Measurements from ENCODE around the gene PIK3R6.

The PIK3R6 gene, protein sequence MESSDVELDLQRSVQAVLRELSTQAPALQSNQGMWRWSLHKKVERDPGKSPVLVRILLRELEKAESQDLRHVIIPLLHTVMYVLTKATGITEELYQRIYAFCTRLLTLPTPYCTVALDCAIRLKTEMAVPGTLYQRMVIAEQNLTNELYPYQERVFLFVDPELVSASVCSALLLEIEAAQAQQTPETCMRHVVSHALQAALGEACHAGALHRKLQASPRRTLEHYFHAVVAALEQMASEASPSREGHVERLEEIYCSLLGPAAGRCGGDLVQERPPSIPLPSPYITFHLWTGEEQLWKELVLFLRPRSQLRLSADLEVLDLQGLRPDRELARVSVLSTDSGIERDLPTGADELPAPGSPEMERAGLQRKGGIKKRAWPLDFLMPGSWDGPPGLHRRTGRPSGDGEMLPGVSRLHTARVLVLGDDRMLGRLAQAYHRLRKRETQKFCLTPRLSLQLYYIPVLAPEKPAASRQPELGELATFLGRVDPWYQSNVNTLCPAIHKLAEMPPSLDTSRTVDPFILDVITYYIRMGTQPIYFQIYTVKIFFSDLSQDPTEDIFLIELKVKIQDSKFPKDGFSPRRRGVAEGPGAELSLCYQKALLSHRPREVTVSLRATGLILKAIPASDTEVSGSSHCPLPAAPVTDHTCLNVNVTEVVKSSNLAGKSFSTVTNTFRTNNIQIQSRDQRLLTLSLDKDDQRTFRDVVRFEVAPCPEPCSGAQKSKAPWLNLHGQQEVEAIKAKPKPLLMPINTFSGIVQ
- long read RNA-seq, donor 1: 0 reads
- long read RNA-seq, donor 2: 0 reads
- long read RNA-seq, donor 3: 0 reads
- long read RNA-seq, donor 4: 0 reads
- long read RNA-seq, donor 5: 0 reads
- long read RNA-seq, donor 6: 0 reads
- long read RNA-seq, donor 7: 0 reads
- long read RNA-seq, donor 8: 0 reads

- DNase-seq: no peak
These were observed at the start of gene PIK3R6 for GRCh38 chr17:8867361-8867981. PIK3R6 (minus strand) TSS chr17:8867674; CDS start chr17:8849794, 17,880 bp downstream.

- DNase-seq: no peak
These were observed 49.0 kb upstream of the PIK3R6 start for GRCh38 chr17:8916466-8916865.

- DNase-seq: no peak
These were observed 47.1 kb upstream of the PIK3R6 start for GRCh38 chr17:8914554-8914953.

- no peak for DNase-seq
These were observed 46.4 kb upstream of the PIK3R6 start for GRCh38 chr17:8913879-8914278.

- no peak for DNase-seq
These were observed 45.6 kb upstream of the PIK3R6 start for GRCh38 chr17:8913091-8913490.

DNA sequence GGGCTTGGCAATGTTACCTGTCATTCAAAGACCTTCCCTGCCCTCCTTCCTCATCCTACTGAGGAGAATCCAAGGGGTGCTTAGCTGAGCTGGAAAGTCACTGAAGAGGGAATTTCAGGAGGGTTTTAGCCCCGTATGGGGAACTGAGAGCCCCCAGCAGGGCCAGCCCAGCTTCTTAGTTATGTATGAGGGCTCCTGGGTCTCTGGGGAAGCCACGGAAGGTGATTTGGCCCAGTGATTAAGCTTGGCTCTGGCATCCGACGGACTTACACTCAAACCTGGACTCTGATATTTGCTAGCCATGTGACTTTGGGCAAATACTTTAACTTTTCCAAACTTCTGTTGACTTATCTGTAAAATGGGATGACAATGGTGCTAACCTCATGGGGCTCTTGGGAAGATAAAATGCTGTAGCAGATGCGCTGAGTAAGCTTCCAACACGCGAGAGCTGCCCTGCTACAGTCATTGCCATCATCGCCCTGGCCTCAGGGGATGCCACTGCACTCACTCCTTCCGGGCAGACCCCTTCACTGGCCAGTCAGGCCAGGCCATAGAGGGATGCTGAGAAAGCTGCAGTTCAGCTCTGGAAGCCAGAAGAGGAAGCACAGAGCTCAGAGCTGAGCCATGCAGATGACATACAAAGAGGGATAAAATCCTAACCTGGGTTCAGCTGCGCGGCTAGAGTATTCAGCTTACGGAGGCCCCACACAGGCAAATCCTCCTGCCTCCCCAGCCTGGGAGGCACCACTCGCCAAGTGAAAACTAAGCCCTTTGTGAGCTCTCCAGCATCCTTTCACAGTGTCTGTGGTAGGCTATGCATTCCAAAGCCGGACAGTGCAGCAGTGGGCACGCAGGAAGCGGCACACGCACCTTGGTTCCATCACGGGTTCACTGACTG lies 44.9 kb upstream of the PIK3R6 start:
- DNase-seq: no peak

DNA sequence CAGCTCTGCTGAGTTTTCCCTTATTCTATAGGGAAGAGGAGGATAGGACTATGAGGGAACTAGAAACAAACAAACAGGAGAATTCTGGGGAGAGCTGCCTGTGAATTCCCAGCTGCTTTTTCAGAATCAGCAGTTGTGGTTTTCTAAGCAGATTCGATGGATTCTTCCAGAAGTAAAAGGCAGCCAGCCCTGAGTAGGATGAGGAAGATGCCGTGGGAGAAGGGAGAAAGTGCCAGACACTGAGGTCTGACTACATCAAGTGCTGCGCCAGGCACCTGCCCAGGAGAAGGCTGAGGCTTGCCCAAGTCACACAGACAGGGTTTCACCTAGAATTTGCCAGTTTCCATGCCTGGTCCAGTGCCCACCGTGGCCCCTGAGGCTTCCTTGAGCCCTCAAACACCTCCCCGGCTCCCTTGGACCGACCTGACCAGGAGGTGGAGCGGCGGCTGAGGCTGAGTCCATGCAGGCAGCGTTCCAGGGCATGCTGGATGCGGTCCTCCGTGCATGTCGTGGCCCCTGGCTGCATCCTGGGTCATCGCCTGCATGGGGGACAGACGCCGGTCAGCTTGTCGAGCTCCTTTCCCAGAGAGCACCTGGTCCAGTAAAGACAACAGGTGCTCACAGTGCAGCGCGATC lies 43.6 kb upstream of the PIK3R6 start:
- DNase-seq: no peak

- no peak for DNase-seq
These were observed 42.3 kb upstream of the PIK3R6 start for GRCh38 chr17:8909586-8910270.

GRCh38 chr17:8905331-8905730 lies 37.9 kb upstream of the PIK3R6 start:
- DNase-seq: no peak

GRCh38 chr17:8904686-8905085 lies 37.2 kb upstream of the PIK3R6 start:
- DNase-seq: no peak

DNA sequence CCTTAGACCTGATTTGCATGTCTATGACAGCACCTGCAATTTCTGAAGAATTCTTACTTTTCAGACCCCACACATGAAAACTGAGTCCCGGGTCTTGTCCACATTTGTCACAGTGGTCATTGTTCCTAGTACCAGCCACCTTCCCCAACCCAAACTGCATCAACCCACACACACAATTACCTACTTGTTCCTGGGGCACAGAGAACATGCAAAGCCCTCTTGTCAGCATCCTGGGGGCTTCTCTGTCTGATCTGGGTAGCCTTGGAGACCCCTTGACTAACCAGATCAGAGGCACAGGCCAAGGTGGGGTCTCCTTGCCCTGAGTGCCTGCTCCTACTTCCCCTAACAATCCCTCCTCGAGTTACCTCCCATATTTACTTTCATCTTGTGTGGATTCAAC lies 36.7 kb upstream of the PIK3R6 start:
- no peak for DNase-seq

- DNase-seq: no peak
These were observed 33.4 kb upstream of the PIK3R6 start for GRCh38 chr17:8900626-8901585.

- no peak for DNase-seq
These were observed 32.7 kb upstream of the PIK3R6 start for GRCh38 chr17:8900207-8900606.

DNA sequence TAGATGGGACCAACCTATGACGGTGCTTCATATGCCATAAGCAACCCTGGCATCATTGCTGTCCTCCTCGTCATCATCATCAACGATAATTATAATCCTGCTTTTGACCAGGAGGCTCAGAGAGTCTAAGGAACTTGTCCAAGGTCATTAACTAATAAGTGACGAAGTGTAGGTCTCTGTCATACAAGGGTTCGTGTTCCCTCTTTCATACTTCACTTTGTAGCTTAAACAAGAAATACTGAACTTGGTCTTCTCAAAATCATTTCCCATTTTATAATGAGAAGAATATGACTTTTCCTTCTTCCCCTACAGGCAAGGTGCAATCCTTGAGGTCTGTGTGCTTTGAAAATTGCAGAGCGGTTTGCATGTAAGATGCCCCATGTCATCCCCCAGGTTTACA lies 31.2 kb upstream of the PIK3R6 start:
- DNase-seq: no peak

- DNase-seq: no peak
These were observed 30.7 kb upstream of the PIK3R6 start for GRCh38 chr17:8898126-8898525.

DNA sequence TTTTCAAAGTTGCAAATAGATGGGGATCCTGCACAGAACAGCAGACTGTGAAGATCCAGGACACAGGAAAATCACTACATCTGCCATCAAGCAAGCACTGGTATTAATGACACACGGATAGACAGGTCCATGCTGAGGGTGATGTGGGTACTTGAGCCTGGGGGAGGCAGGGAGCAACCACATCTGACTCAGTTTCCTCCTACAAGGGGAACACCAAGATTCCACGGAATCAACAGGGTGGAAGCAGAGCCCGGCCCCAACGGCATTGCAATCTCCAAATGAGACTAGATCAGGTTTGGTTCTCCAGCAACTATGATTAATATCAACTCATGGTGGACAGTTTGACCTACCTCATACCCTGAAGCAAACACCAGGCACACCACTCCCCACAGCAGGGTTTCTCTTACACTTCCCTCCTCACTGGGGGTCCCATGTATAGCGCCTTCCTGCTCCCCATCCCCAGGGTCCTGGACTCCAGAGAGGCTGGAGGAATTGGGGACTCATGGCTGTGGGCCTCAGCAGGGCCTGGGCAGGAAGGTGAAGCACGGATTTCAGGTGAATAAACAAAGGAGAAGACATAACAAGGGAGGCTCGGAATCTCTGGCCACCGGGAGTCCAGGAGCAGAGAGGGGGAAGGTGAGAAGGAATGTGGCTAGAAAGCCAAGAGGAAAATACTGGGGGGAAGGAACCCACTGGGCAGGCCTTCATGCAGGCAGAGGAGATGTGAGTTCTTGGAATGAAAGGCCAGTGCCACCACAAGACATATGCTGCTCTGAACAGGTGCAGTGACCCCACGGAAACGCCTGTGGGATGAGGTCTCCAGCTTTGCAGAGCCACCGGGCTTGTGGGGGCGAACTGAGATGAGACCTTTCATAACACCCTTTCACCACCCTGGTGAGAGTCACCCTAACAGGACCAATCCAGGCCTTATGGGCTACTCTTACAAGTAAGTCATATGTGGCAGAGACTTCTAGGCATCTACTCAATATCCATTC lies 29.5 kb upstream of the PIK3R6 start:
- no peak for DNase-seq

DNA sequence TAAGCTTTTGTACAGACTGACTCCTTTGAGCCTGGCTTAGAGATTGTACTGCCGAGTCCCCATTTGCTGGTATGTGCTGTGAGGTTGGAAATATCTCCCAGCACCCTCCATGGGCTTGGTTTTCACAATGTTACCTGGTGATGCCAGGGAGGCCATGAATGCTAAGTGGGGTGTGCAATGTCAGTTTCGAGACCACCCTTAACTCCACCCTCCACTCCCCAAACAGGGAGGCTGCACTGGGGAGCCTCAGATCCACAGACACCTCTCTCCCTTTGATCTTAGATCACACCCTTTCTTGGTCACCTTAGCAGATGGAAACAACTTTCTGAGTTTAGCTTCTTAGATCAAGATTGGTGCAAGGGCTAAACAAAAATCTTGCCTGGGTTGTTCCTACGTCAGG lies 28.6 kb upstream of the PIK3R6 start:
- DNase-seq: no peak
